Prostate gland (tissue), 2 donors: ENCODE data around the gene SVOPL.

Experiments used
- POLR2A ChIP-seq: fragments of 450-650 bp; IDR thresholded peaks from one replicate; pipeline ENCODE4 v1.6.1; 2016; ENCODE audit warnings: antibody characterized with exemption, mild to moderate bottlenecking
- TF ChIP-seq, protein P1 (sequence below), 4 experiments: fragments of 200-600 bp in 2 of 4; fragments of 450-650 bp in 2 of 4; sonication (generic) in 2 of 4; IDR thresholded peaks; 1 replicate in 3 of 4; 2 replicates in 1 of 4; pipeline ENCODE4 v1.5.1; 2016 to 2019; ENCODE audit warnings: antibody characterized with exemption in 4 of 4, mild to moderate bottlenecking in 2 of 4, moderate library complexity in 2 of 4

DNA sequence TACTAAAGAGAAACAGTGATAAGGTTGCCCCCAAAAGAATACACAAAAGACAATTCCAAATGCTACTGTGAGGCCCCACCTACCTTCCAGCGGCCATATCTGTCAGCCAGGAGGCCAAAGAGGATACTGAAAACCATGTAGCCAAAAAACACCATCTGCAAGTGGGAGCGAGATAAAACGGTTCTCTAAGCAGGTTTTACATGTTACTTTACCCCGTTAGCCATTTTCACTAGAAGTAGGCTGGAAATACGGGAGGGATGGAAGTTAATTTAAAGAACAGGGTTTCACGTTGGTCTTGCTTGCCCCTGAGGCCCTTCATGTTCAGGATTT is 38.2 kb downstream of the SVOPL start:
- TF ChIP-seq, protein P1, sequence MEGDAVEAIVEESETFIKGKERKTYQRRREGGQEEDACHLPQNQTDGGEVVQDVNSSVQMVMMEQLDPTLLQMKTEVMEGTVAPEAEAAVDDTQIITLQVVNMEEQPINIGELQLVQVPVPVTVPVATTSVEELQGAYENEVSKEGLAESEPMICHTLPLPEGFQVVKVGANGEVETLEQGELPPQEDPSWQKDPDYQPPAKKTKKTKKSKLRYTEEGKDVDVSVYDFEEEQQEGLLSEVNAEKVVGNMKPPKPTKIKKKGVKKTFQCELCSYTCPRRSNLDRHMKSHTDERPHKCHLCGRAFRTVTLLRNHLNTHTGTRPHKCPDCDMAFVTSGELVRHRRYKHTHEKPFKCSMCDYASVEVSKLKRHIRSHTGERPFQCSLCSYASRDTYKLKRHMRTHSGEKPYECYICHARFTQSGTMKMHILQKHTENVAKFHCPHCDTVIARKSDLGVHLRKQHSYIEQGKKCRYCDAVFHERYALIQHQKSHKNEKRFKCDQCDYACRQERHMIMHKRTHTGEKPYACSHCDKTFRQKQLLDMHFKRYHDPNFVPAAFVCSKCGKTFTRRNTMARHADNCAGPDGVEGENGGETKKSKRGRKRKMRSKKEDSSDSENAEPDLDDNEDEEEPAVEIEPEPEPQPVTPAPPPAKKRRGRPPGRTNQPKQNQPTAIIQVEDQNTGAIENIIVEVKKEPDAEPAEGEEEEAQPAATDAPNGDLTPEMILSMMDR (IDR thresholded peaks at IDR 0.05) = no peak
- no peak for TF ChIP-seq POLR2A
